Activated T-cell treated with anti-CD3 and anti-CD28 coated beads, Interleukin-2, amount 50 U/mL, for 24 hours (primary cell): Measurements from ENCODE around the gene FAM32A.
A peak's percentile ranks its signal among the peaks of the same experiment; 100 is the strongest.

Experiments
- DNase-seq: peaks from one replicate; pipeline ENCODE4 v3.0.0-alpha.2; 2020
- H3K27ac Mint-ChIP-seq: 2 replicates; pipeline ENCODE4 v1.8.0; 2020; ENCODE audit warnings: mild to moderate bottlenecking, mixed read lengths
- H3K27me3 Mint-ChIP-seq: 2 replicates; pipeline ENCODE4 v1.8.0; 2020; ENCODE audit warnings: mixed read lengths
- H3K36me3 Mint-ChIP-seq: 2 replicates; pipeline ENCODE4 v1.8.0; 2020; ENCODE audit warnings: low read depth, mixed read lengths
- H3K4me1 Mint-ChIP-seq: 2 replicates; pipeline ENCODE4 v1.8.0; 2020; ENCODE audit warnings: low read depth, mixed read lengths
- H3K4me3 Mint-ChIP-seq: 2 replicates; pipeline ENCODE4 v1.8.0; 2020; ENCODE audit warnings: mild to moderate bottlenecking, moderate library complexity, mixed read lengths
- H3K9me3 Mint-ChIP-seq: 2 replicates; pipeline ENCODE4 v1.8.0; 2020; ENCODE audit warnings: mixed read lengths

The FAM32A gene

DNA sequence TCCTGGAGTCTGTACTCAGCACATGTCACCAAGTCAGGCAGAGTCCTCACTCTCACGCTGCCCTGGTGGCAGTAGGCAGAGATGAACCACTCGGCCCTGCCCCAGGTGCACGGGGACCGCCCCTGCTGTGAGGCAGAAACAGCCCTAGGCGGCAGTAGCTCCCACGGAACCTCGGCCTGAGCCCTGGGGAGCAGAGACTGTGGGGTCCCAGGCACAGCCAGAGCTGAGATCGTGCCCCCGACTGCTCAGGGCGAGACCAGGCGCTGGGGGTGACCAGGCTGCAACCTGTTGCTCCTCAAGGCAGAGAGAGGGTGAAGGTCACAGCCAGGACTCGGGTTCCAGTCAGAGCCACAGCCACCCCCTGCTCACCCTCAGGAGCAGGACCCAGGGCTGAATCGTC lies 47.4 kb downstream of the FAM32A start:
- Mint-ChIP-seq H3K36me3 (peaks cover 92% of the 10 kb centered on the region), H3K27me3 (no peaks in the 10 kb centered on the region), H3K9me3 (peaks cover 4% of the 10 kb centered on the region), H3K27ac (no peak overlapping the region), H3K4me3 (no peak overlapping the region), H3K4me1 (peaks cover 20% of the 10 kb centered on the region)
- DNase-seq: peak; percentile 28

DNA sequence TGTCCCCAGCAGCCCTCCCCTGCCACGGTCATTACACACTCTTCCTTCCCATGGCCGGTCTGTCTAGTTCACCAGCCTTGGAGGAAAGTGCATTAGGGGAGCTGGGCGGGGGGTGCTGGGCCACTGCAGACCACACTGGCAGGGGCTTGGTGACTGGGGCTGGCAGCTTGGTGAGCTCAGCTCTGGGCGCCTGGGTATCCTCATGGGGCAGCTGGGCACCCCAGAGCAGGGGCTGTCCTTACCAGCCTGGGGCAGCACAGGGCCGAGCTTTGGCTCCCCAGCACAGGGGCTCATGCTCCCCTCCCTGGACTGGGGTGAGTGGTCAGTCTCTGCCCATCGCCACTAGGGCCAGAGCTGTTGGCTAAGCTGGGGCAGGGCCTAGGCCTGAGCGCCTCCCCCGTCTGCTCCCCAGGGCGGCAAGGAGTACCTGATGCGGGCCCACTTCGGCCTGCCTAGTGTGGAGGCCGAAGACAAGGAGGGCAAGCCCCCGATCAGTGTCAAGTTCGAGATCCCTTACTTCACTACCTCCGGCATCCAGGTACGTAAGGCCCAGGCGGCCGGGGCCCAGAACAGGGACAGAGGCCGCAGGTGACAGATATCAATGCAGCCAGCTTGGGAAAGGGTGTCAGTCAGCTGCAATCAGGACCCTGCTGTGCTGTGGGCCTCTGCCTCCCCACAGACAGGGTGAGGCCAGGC lies 48.0 kb downstream of the FAM32A start:
- Mint-ChIP-seq H3K4me3 (no peak overlapping the region), H3K4me1 (peaks cover 25% of the 10 kb centered on the region), H3K36me3 (peaks cover 86% of the 10 kb centered on the region), H3K27ac (peak overlapping the region; percentile 69), H3K27me3 (no peaks in the 10 kb centered on the region), H3K9me3 (peaks cover 4% of the 10 kb centered on the region)
- DNase-seq: peak; percentile 30

DNA sequence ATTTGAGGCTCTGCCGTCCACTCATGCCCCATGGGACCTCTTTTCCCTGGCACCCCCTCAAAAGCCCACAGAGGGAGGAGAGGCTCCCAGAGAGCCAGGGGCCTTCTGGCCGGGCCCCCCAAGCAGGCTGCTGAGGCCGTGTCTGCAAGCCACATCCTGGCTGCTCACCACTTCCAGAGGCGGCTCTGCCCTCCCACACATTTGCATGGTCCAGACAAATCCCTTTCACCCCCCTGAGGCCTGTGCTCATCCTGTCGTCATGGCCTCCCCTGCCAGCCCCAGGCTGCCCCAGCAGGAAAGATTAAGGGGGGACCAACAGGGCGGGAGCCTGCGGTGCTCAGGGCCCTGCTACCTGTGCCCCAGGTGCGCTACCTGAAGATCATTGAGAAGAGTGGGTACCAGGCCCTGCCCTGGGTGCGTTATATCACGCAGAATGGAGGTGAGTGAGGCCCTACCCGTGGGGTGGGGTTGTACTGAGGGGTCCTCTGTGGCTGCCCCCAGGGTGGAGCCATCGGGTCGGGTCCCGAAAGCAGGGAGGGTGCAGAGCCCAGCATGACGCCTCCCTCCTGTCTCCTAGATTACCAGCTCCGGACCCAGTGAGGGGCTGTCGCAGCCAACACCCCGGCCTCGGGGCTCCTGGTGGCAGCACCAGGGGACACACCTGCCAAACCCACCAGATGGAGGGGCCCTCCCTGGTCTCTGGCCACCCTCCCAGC lies 48.8 kb downstream of the FAM32A start:
- Mint-ChIP-seq H3K4me3 (no peak overlapping the region), H3K36me3 (peaks cover 78% of the 10 kb centered on the region), H3K9me3 (peaks cover 4% of the 10 kb centered on the region), H3K4me1 (peaks cover 32% of the 10 kb centered on the region), H3K27ac (no peak overlapping the region), H3K27me3 (no peaks in the 10 kb centered on the region)
- peak; percentile 29 for DNase-seq

DNA sequence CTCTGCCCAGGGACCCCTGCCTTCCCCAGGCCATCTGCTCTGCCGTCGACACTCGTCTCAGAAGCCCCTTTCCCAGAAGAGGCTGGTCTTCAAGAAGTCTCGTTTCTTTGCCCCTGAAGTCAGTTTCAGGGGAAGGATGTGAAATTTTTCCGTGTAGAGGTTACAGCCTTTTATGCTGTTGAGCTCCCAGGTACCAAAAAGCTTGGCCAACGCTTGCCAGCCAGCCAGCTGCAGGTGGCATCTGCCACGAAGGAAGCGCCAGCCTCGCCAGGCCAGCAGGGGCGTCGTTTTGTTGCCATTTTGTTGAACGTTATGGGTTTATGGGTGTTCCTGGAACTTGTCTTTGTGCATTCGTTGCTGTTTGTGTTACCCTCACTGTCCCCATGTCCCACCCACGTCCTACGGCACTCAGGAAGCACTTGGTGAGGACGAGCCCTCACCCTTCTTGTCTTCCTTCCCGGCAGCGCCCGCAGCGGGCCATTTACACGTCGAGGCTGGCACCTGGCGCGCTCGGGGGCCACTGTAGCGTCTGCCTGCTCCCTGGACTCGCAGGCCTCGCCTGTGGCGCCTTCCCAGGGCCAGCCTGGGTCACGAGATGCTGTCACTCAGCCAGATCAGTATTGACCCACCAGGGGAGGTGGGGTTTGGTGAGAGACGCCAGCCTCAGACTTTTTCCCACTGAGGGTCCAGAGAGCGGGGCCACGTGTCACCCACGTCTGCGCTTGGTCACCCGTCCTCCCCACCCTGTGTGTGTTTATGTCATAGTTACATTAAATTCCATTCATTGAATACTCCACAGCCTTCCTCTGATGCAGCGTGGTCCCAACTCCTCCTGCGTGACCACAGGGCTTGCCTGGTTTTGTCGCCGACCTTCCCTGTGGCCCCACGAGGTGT lies 49.6 kb downstream of the FAM32A start:
- Mint-ChIP-seq H3K9me3 (peaks cover 4% of the 10 kb centered on the region), H3K4me1 (peaks cover 35% of the 10 kb centered on the region), H3K4me3 (no peak overlapping the region), H3K27ac (no peak overlapping the region), H3K27me3 (no peaks in the 10 kb centered on the region), H3K36me3 (peaks cover 70% of the 10 kb centered on the region)
- peak; percentile 26 for DNase-seq

DNA sequence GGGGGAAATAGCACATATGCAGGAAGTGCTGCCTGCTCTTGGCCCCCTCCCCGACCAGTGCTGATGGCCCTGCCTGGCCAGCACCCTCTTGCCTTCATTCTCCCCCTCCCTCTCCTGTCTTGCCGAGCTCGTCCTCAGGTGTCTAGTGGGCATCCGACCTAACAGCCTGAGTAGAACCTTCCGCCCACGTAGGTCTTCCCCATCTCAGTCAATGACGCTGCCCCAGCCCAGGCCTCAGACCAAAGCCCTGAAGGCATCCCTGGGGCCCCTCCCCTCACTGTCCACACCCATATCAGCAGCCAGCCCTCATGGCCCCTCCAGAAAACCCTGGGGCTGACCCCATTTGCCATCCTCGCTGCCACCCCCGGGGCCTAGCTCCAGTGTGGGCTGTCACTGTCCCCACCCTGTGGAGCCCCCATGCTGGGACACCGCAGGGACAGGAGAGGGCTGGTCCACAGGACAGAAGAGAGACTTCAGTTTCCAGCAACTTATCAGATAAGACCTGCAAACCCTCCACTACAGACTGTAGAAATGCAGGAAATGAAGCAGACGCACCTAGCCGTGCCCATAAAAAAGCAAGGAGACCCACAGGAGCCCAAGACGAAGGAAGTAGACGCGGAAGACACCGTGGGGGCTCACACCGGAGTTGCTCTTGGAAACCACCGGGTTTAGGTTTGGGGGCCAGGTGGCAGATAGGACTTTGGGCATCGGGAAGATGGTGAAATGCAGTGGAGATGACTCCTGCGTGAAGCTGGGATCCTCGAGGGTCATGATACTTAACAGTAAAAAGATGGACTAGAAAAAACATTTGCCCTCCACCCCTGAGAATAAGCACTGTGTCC lies 50.8 kb downstream of the FAM32A start:
- Mint-ChIP-seq H3K4me1 (peaks cover 35% of the 10 kb centered on the region), H3K27me3 (no peaks in the 10 kb centered on the region), H3K4me3 (no peak overlapping the region), H3K36me3 (peaks cover 59% of the 10 kb centered on the region), H3K27ac (peak overlapping the region; percentile 9), H3K9me3 (peaks cover 4% of the 10 kb centered on the region)
- peak; percentile 31 for DNase-seq
